Breast epithelium (tissue), 3 donors: ENCODE data around the gene ITGB4.

Source experiments
- CTCF ChIP-seq, 3 donors: fragments of 450-650 bp; IDR thresholded peaks; one replicate each; pipeline ENCODE4 v1.5.1; 2016 to 2017; ENCODE audit warnings: antibody characterized with exemption in 3 of 3, mild to moderate bottlenecking in 3 of 3, moderate library complexity in 3 of 3
- POLR2A ChIP-seq: fragments of 450-650 bp; IDR thresholded peaks from one replicate; pipeline ENCODE4 v1.6.1; 2016; ENCODE audit warnings: antibody characterized with exemption, mild to moderate bottlenecking, moderate library complexity
- POLR2AphosphoS5 ChIP-seq, 3 donors: sonication (generic); formaldehyde crosslinking; IDR thresholded peaks; one replicate each; pipeline ENCODE4 v1.6.1; 2017; ENCODE audit warnings: antibody characterized with exemption in 3 of 3

DNA sequence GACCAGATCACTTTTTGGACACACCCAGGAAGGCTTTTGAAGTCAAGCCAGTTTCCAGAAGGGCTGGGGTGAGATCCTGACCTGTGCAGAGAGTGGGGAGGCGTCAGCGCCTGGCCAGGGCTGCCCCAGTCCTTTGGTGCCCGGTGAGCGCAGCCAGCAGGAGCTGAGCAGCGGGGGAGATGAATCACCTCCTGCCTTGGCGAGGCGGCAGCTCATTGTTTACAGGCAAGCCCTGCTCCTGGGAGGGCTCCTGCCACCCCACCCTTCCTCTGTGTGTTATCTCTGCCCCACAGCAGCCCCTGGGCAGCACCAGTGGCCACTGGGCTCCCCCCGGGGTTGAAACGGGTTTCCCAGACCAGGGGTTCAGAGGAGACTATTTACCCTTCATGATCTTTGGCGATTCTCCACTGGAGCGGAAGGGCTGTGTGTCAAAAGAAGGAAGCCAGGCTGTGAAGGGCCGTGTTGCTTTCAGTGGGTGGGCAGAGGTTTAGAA is 14.1 kb upstream of the ITGB4 start:
- TF ChIP-seq CTCF (IDR thresholded peaks at IDR 0.05), result no peak
- no peak for TF ChIP-seq POLR2A
- TF ChIP-seq POLR2AphosphoS5 (IDR thresholded peaks at IDR 0.05), result no peak
